ENCODE results near the gene ZBTB20.

DNA sequence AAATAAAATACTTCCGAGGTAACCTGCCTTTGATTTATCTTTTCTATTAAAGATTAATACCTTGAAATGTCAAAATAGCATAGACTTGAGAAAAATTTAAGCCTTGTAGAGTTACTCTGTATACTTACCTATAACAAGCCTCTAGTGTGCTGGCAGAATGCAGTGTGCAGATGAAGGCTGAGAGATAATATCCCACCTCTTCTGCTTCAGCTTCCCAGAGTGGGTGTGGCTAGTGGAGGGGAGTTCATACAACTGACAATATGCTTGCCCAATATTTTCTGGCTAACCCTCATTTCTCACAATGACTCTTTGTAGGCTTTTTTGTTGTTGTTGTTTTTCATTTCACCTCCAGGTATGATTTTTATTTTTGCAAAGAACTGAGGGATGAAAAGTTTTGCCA lies 15.7 kb upstream of the ZBTB20 start:
- no peak for TF ChIP-seq POLR2A (IDR thresholded peaks at IDR 0.05; ENCODE audit: low read depth)
- TF ChIP-seq, protein P1, sequence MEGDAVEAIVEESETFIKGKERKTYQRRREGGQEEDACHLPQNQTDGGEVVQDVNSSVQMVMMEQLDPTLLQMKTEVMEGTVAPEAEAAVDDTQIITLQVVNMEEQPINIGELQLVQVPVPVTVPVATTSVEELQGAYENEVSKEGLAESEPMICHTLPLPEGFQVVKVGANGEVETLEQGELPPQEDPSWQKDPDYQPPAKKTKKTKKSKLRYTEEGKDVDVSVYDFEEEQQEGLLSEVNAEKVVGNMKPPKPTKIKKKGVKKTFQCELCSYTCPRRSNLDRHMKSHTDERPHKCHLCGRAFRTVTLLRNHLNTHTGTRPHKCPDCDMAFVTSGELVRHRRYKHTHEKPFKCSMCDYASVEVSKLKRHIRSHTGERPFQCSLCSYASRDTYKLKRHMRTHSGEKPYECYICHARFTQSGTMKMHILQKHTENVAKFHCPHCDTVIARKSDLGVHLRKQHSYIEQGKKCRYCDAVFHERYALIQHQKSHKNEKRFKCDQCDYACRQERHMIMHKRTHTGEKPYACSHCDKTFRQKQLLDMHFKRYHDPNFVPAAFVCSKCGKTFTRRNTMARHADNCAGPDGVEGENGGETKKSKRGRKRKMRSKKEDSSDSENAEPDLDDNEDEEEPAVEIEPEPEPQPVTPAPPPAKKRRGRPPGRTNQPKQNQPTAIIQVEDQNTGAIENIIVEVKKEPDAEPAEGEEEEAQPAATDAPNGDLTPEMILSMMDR (IDR thresholded peaks at IDR 0.05), result no peak

All from esophagus muscularis mucosa (tissue), 3 donors.